BLaER1 treated with 17β-estradiol and CSF1 and Interleukin-3, amounts not matched to agents 10 nM and 100 nM (cell line): ENCODE data around the gene RIMBP3B.
A peak's percentile ranks its signal among the peaks of the same experiment; 100 is the strongest.
"Not testable (repeated sequence)": the region's sequence is repeated elsewhere in the genome, so short reads cannot be mapped to it uniquely, and the experiment has no call there.

ENCODE experiments used
- H3K27ac ChIP-seq, 11 experiments: shearing (Covaris generic); formaldehyde crosslinking; 2 replicates each; pipeline ENCODE4 v1.8.1; 2022
- H3K27me3 ChIP-seq, 11 experiments: shearing (Covaris generic); formaldehyde crosslinking; 2 replicates each; pipeline ENCODE4 v1.8.1; 2022
- H3K36me3 ChIP-seq, 11 experiments: shearing (Covaris generic); formaldehyde crosslinking; 2 replicates each; pipeline ENCODE4 v1.8.1; 2022
- H3K4me1 ChIP-seq, 10 experiments: shearing (Covaris generic); formaldehyde crosslinking; 2 replicates each; pipeline ENCODE4 v1.8.1; 2022
- H3K4me2 ChIP-seq, 11 experiments: shearing (Covaris generic); formaldehyde crosslinking; 2 replicates each; pipeline ENCODE4 v1.8.1; 2022
- H3K4me3 ChIP-seq, 10 experiments: shearing (Covaris generic); formaldehyde crosslinking; 2 replicates each; pipeline ENCODE4 v1.8.1; 2022
- H3K9ac ChIP-seq, 11 experiments: shearing (Covaris generic); formaldehyde crosslinking; 2 replicates each; pipeline ENCODE4 v1.8.1; 2022
- H3K9me3 ChIP-seq, 11 experiments: shearing (Covaris generic); formaldehyde crosslinking; replicated peaks in 1 of 11; 2 replicates each; pipeline ENCODE4 v1.8.1; 2022
- H4K20me1 ChIP-seq, 11 experiments: shearing (Covaris generic); formaldehyde crosslinking; 2 replicates each; pipeline ENCODE4 v1.8.1; 2022

Gene RIMBP3B

GRCh38 chr22:21401197-21401969, 17.8 kb downstream of the RIMBP3B start:
- not testable (repeated sequence) for H3K9me3 ChIP-seq, H4K20me1 ChIP-seq, H3K4me3 ChIP-seq, H3K9ac ChIP-seq, H3K4me1 ChIP-seq, H3K27me3 ChIP-seq, H3K27ac ChIP-seq, H3K4me2 ChIP-seq, H3K36me3 ChIP-seq

DNA sequence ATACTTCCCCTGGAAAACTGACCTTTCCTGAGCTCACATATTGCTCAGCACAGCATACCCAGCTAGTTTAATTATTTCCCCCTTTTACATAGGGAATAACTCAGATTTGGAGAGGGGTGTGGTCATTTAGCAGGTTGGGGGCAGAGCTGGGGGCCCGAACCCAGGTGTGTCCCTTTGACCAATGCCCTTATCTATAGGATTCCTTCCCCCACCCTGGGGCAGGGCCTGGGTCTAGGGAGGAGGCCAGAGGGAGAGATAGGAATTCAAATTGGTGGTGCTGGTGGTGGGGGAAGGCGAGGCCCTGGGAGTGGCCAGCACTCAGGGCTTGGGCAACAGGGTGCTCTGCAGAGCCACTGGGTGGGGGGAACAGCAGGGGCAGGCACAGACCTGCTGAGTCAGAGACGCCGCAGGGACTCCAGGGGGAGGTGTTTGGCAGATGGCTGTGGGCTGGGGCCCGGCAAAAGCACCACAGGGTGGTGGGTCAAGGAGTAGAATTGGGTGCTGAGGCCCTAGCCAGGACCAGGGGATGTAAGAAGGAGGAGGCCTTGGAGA, 19.3 kb downstream of the RIMBP3B start:
- not testable (repeated sequence) for H3K4me2 ChIP-seq, H3K27ac ChIP-seq, H3K4me3 ChIP-seq, H3K27me3 ChIP-seq, H3K9ac ChIP-seq, H3K36me3 ChIP-seq, H4K20me1 ChIP-seq, H3K4me1 ChIP-seq, H3K9me3 ChIP-seq

- not testable (repeated sequence) for H3K36me3 ChIP-seq, H3K27ac ChIP-seq, H4K20me1 ChIP-seq, H3K4me2 ChIP-seq, H3K4me1 ChIP-seq, H3K9ac ChIP-seq, H3K4me3 ChIP-seq, H3K9me3 ChIP-seq, H3K27me3 ChIP-seq
Observed at GRCh38 chr22:21407139-21407538, 23.6 kb downstream of the RIMBP3B start.

- not testable (repeated sequence) for H3K4me2 ChIP-seq, H3K9me3 ChIP-seq, H3K9ac ChIP-seq, H3K27me3 ChIP-seq, H3K36me3 ChIP-seq, H4K20me1 ChIP-seq, H3K4me1 ChIP-seq, H3K27ac ChIP-seq, H3K4me3 ChIP-seq
Observed at GRCh38 chr22:21407792-21408191, 24.2 kb downstream of the RIMBP3B start.

- H4K20me1 ChIP-seq, H3K27me3 ChIP-seq, H3K36me3 ChIP-seq, H3K9me3 ChIP-seq, H3K4me1 ChIP-seq: not testable (repeated sequence)
- peak overlapping the region; percentile 50 to 69 (median 55); a peak in 10 of 22 replicates for H3K4me2 ChIP-seq
- H3K4me3 ChIP-seq = peak overlapping the region in 3 of 10 experiments; percentile 41 to 50 (median 44); a peak in 2 of 20 replicates
- peak overlapping the region in 3 of 11 experiments; percentile 49 to 54 (median 53); a peak in 4 of 22 replicates for H3K27ac ChIP-seq
- H3K9ac ChIP-seq = 0 out of 22 replicates have a peak overlapping the region, but pooled peaks of 2 of the 11 experiments have one; percentile 36 to 55
Observed at GRCh38 chr22:21416375-21416774, 32.8 kb downstream of the RIMBP3B start.

DNA sequence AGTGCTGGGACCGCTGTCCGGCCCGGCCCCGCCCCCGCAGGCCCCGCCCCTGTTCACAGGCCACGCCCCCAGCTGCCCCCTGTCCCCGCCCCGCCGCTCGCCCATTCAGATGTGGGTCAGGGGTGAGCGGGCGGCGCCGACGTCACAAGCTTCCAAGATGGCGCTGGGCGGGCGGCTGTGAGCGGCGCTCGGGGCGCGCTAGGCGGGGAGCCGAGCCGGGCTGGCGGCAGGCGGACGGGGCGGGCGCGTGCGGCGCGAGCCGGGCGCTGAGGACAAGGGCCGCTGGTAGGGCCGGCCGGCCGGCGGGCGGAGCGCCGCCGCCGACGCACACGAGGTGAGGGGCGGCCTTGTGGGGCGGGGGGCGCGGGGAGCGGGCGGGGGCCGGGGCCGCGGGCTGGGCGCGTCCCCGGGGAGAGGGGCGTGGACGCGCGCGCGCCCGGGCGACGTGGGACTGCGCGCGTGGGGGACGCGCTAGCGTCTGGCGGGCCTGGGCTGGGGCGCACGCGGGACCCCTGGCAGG, 33.7 kb downstream of the RIMBP3B start, which contains the start of gene HIC2:
TSS of gene HIC2 (plus strand) at position 145 of the 520 bp plus-strand sequence. CDS start 25,461 bp downstream, outside the sequence.
- H3K4me3 ChIP-seq = peak within 1 kb of the TSS; percentile 46 to 70 (median 61)
- H3K27me3 ChIP-seq, H3K9me3 ChIP-seq, H3K4me1 ChIP-seq, H3K36me3 ChIP-seq, H4K20me1 ChIP-seq: not testable (repeated sequence)
- peak within 1 kb of the TSS in 10 of 11 experiments; percentile 64 to 80 (median 72); a peak in 19 of 22 replicates for H3K9ac ChIP-seq
- peak within 1 kb of the TSS in 8 of 11 experiments; percentile 32 to 68 (median 55); a peak in 11 of 22 replicates for H3K27ac ChIP-seq
- peak within 1 kb of the TSS; percentile 50 to 69 (median 55); a peak in 11 of 22 replicates for H3K4me2 ChIP-seq

GRCh38 chr22:21417853-21418252, 34.3 kb downstream of the RIMBP3B start:
- not testable (repeated sequence) for H3K9me3 ChIP-seq, H3K27me3 ChIP-seq, H3K4me1 ChIP-seq, H4K20me1 ChIP-seq, H3K36me3 ChIP-seq
- peak overlapping the region in 3 of 11 experiments; percentile 37 to 56 (median 42); a peak in 5 of 22 replicates for H3K4me2 ChIP-seq
- H3K27ac ChIP-seq = peak overlapping the region in 7 of 11 experiments; percentile 32 to 68 (median 56); a peak in 10 of 22 replicates
- H3K4me3 ChIP-seq = peak overlapping the region; percentile 46 to 70 (median 61)
- peak overlapping the region in 10 of 11 experiments; percentile 64 to 80 (median 72); a peak in 19 of 22 replicates for H3K9ac ChIP-seq

GRCh38 chr22:21418974-21419638, 35.6 kb downstream of the RIMBP3B start:
- H3K36me3 ChIP-seq, H3K9me3 ChIP-seq, H3K27ac ChIP-seq, H3K4me1 ChIP-seq, H4K20me1 ChIP-seq, H3K27me3 ChIP-seq: not testable (repeated sequence)
- Histone ChIP-seq H3K4me2 (peak overlapping the region; percentile 51 to 77 (median 61); a peak in 15 of 22 replicates), H3K4me3 (peak overlapping the region in 2 of 10 experiments; percentile 43 to 50; a peak in 3 of 20 replicates), H3K9ac (peak overlapping the region in 4 of 11 experiments; percentile 42 to 62 (median 54); a peak in 3 of 22 replicates)

DNA sequence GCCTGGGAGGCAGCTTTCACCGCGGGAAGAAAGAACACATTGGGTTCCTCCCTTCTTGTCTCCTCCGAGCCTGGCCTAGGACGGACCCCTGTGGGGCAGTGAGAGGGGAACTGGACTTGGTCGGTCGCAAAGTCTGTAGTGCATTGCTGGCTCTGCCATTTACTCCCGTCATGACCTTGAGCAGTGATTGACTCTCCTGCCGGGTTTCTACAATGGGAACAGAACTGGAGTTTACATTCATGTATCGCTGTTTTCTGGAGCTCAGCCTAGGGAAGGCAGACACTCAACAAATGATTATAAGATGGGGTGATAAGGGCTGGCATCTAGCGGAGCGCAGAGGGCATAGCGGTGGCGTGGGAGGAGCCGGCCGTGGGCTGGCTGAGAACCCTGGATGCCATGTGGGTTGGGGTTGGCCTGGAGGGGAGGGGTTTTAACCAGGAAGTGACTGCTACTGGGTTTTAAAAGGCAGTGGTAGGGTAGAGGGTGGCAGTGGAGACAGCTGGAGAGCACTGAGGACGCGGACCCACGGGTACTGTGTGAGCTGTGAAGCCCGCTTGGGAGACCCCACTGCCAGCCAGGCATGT, 36.7 kb downstream of the RIMBP3B start:
- H3K36me3 ChIP-seq, H3K27ac ChIP-seq, H4K20me1 ChIP-seq, H3K9me3 ChIP-seq, H3K4me3 ChIP-seq, H3K27me3 ChIP-seq, H3K4me1 ChIP-seq, H3K9ac ChIP-seq: not testable (repeated sequence)
- peak overlapping the region in 6 of 11 experiments; percentile 42 to 57 (median 48); a peak in 4 of 22 replicates for H3K4me2 ChIP-seq

DNA sequence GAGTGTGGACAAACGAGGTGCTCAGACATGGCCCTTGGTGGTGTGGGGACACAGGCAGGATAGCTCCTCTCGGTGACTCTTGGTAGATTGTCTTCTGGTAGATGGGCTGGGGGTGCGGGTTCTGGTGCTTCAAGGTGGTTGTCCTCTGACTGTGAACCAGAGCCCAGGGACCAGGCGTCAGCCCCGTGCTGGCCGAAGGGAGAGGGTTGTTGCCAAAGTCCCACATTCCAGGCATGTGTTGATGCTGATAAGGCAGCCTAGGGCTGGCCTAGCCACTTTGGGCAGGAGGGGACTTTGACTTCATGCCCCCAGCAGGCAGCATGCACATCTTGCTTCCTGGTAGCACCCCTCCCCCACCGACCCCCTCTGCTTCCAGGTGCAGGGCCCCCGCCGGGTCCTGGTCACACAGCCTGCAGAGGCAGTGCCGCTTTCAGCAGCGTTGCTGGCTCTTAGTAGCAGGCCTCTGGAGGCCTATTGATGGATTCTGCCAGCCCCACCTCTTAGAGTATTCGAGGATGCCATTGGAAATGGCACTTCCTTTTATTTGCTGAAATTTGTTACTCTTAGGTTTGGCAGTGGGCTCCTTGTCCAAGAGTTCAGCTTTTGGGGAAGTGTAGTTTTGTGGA, 40.6 kb downstream of the RIMBP3B start:
- not testable (repeated sequence) for H3K4me3 ChIP-seq, H3K27ac ChIP-seq, H3K36me3 ChIP-seq, H4K20me1 ChIP-seq, H3K4me2 ChIP-seq, H3K9me3 ChIP-seq, H3K4me1 ChIP-seq, H3K27me3 ChIP-seq, H3K9ac ChIP-seq

- not testable (repeated sequence) for H3K27me3 ChIP-seq, H3K4me1 ChIP-seq, H3K36me3 ChIP-seq, H3K27ac ChIP-seq, H3K4me3 ChIP-seq, H3K9ac ChIP-seq, H3K4me2 ChIP-seq, H4K20me1 ChIP-seq, H3K9me3 ChIP-seq
Observed at GRCh38 chr22:21434378-21435233, 51.1 kb downstream of the RIMBP3B start.
